NCI-H2081 (cell line): ENCODE results near the gene PPP1CB.
"Not testable (repeated sequence)": the region's sequence is repeated elsewhere in the genome, so short reads cannot be mapped to it uniquely, and the experiment has no call there.

Source experiments
- DNase-seq, 2 experiments: peaks; one replicate each; lab custom pipeline; 2025; lab: John Stamatoyannopoulos, UW

PPP1CB gene

DNA sequence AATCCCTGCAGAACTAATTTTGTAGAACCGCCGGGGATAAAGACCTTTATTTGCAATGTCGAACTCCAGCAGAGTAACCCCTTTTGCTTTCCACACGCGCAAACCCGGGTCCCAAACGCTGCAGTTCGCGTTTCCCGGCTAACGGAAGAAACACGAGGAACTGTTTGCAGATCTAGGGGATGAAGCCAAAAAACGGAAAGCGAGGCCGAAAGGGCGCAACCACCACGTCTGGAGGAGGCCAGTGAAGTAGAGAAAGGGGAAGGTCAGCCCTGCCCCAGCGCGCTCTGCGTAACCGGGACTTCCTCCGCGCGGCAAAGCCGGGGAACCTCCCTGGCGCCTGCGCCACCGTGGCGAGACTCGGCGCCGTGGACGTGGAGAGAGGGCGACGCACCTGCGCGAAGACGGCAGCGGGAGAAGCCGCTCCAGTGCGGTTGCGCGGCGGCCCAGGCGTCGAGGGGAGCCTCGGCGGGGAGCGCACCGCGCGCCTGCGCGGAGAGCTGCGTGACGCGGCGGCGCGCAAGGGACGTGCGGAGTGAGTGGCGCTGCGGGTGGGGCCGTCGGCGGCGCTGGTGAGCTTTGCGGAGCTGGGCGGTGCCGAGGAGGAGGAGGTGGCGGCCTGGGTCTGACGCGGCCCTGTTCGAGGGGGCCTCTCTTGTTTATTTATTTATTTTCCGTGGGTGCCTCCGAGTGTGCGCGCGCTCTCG is at the start of gene PPP1CB:
Gene PPP1CB (plus strand): TSS at position 579 of the 704 bp plus-strand sequence. CDS start 295 bp downstream, outside the sequence.
- peak; percentile 96 to 98 for DNase-seq

DNA sequence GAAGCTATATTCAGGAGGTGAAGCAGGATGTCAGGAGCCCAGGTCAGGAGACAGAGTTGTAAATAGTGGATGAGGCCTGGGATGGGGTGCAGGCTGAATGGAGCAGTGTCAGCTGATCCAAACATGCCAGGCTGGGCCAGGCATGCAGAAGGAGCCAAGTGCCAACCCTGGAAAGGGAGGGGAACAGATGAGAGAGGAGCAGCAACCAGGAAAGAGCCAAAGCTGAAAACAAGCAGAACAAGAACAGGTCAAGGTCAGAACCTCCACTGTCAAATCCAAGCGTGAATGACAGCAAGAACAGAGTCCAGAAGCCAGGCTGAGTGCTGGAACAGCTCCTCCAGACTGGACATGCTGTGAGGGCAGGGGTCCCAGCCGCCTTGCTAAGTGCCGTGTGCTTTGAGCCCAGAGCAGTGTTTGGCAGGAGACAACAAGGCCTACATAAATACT is 49.2 kb upstream of the PPP1CB start:
- DNase-seq, result no peak

DNA sequence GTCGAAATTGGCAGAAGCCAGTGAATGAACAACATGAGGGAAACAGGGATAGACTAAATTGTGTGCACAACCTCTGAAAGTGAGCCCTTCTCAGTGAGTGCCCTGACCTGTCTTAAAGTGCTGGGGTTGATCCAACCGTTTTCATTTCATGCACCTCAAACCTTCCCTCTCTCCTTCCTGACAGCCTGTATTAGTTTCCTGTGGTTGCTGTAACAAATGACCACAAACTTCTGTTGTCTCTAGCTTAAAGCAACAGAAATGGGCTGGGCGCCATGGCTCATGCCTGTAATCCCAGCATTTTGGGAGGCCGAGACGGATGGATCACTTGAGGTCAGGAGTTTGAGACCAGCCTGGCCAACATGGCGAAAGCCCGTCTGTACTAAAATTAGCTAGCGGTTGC is 48.8 kb upstream of the PPP1CB start:
- DNase-seq, result no peak

DNA sequence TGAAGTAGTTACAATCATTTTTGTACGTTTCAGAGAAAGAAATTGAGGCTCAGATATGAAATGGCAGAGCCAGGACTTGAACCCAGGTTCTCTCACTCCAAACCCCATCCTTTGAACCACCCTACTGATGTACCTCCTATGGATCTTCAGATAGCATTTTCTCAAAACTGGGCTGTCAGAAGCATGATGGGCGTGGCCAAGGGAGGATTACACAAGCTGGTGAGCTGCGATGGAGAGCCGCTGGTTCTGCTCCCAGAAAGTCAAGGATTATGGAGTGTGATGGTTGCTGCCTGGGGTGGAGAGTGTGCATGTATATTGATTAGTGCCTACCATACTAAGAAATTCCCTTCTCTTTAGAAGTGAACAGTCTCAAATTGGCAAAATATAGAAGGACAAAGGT is 47.0 kb upstream of the PPP1CB start:
- no peak for DNase-seq

DNA sequence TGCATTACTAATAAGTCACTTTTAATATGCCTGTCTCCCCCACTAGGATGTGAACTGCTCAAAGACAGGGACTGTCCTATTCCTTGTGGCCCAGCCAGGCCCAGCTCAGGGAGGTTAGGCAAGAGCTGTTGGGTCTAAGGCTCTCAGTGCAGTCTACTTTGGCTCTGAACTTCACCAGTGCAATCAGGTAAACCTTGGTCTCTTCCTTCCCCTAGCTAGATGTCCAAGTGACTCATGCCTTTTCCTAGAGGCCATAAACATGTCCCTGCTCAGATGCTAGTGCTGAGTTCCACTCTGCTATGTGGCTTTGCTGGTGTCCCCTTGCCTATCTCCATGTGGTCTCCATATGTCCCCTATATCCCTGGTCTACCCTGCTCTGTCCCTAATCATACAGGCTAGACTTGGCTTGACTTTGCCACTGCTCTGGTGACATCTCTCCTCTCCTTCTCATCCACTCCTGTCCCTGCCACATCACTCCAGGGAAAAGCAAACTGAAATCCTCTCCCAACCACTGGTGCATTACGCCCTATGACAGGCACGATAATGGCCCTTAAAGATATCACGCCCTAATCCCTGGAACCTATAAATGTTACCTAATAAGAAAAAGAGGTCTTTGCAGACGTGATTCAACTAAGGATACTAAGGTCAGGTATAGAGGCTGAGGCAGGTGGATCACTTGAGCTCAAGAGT is 45.7 kb upstream of the PPP1CB start:
- DNase-seq, result no peak

DNA sequence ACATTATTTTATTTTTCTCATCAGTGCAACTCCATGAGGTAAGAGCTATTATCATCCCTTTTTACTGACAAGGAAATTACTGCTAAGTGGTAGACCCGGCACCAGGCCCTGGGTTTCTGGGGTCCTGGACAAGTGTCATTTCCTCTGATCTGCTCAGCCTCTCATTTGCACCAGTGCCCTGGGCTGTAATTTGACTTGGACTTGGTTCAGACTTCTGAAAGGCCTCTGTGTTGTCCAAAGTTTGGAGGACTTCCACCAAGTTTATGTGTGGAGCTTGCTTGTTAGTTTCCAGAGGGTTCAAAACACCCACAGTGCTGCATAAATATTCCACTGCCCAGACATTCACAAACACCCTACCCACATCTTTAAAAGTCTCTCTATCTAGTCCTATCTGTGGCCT is 44.0 kb upstream of the PPP1CB start:
- DNase-seq, result no peak

DNA sequence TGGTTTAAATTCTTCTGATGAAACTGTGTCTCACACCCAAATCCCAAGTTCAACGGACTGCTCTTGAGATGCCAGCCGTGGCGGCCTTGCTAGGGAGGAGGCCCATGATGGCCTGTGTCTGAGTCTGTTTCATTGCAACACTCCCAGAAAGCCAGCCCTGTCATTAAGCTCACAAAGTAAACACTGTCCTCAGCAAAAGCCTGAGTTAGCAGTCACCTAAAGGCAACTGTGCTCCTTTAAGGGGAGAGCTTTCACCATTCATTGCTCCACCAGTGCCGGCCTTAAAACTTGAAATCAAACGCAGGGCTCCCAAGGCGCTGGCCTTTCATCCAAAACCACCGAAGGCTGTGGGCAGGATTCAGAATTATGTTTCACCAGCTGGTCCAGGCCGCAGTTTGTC is 42.5 kb upstream of the PPP1CB start:
- DNase-seq, result peak in 1 of 2 experiments; percentile 11

DNA sequence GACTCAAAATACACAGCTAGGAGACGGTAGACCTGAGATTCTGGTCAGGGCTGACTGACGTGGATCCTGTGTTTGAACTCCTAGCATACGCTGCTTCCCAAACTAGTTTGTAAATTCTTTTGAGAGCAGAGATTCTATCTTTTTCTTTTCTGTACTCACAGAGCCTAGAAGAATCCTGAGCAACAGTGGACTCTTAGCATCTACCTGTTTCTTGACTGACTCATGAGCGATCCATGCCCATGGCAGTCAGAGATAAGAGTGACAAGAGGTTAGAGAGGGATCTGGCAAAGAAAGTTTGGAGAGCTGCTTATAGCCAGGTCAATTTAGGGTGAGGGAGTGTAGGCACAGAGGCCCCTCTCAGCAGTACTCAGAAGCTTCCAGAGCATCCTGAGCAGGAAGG is 41.1 kb upstream of the PPP1CB start:
- DNase-seq, result no peak

DNA sequence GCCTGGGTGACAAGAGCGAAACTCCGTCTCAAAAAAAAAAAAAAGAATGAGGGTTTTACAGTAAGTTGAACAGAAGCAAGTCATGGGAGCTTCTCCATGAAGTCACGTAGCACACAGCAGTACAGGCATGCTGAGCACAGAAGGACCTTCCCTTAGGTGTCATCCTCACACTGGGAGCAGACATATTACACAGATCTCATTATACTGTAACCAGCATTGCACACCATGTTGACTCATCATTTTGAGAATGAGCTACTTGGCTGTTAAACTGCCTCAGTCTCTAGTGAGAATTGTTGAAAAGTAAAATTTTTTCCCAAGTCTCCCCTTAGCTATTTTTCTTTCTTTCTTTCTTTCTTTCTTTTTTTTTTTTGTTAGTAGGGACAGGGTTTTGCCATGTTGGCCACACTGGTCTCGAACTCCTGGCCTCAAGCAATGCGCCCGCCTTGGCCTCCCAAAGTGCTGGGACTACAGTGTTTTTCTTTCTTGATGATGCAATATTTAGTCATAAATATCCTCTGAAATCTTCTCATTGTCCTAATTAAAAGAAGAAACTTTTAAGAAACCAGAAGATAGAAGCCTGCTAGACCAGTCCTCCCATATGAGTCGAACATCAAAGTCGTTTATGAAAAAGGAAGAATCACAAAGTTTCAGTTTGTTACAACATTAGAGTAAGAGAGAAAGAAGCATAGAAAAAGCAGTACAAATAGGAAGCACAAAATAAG is 37.9 kb upstream of the PPP1CB start:
- no peak for DNase-seq

DNA sequence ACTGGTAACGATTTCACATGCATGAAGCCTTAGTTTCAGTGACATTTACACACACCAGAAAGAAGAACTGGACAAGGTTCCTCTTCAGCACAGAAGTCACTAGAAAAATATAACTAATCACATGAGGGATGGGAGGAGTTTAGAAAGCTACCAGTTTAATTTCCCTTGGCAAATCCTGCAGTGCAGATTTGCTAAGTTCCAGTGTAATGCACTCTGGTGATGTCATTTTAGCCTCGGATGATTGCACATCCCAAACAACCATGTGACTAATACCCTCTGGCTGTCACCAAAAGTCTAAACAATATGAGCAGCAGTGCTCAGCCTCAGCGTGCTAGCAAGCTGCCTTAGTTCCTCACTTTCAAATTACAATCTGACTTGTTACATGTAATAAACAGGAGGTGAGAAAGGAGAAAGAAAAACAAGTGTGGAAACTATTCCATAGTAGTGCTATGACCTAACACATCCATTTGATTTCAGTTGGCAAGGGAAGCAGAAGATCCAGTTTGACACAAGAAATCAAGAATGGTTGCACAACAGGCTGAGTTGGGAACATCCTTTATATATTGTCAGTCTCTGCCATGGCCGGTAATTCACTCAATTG is 35.3 kb upstream of the PPP1CB start:
- DNase-seq, result peak; percentile 7 to 70

DNA sequence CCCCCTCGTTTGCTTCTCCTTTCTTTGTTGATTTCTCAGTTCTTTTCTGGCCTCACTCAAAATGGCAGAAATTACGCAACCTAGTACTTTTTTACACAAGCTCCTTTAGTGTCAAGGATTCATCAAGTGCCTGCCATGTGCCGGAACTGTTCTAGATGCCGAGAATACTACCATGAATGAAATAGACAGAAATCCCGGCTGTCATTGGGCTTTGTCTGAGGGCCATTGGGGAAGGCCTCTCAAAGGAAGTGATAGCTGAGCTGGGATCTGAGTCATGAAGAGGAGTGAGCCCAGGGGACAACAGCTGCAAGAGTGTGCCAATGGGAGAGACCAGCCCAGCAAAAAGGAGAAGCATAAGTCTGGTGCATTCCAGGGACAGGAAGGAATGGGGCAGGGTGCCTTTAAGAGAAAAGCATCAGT is 34.3 kb upstream of the PPP1CB start:
- no peak for DNase-seq

DNA sequence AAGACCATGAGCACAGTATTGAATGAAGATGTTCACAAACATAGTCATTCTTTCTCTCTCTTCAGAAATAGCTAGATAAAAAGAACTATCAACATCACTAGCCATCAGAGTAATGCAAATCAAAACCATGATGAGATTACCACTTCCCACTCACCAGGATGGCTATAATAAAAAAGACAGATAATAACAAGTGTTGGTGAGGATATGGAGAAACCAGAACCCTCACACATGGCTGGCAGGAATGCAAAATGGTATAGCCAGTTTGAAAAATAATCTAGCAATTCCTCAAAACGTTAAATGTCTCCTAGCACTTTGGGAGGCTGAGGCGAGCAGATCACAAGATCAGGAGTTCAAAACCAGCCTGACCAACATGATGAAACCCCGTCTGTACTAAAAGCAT is 31.3 kb upstream of the PPP1CB start:
- no peak for DNase-seq

DNA sequence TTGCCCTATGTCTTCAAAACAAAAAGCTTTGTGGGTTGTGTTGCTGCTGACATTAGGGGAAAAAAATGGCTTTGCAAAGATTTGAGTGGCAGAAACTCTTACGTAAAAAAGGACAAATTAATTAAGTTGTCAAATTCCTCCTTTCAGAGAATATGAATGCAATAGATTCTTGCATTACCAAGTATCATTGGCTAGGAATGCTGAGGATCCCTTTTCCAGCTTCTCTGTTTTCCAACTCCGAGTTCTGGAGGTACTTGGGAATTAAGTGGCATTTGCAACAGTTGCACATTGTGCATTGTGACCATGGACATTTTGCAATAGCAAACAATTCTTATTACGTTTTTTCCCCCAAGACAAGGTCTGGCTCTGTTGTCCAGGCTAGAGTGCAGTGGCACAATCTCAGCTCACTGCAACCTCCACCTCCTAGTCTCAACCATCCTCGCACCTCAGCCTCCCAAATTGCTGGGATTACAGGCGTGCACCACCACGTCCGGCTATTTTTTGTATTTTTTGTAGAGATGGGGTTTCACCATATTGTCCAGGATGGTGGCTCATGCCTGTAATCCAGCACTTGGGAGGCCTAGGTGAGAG is 29.9 kb upstream of the PPP1CB start:
- DNase-seq, result no peak

DNA sequence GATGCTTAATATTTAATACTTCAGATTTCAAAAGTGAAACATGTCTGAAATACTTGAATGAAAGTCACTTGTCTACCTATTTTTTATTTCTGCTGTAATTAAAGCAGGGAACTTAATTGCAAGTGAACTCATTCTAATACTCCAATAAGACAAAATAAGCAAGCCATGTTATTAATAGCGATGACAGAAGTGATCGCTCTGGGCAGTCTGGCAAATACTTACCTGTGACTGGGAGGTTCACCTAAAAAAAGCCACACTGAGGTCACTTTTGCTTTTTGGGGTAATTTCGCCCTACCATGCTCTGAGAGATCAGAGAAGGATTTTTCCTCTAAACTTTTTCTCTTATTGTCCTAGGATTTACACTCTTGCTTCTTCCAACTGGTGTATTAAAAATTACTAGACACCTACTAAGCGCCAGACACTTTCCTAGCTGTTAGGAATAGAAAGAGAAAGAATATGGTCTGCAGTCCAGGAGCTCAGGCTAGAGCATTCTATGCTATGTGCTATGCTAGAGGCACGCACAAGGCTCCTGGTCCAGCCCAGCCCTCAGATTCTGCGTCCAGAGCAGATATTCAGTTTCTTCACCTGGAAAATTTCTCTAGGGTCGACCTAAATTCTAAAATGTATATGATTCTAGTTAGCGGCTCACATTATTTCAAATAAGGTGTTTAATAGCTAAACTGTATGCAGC is 26.5 kb upstream of the PPP1CB start:
- no peak for DNase-seq

DNA sequence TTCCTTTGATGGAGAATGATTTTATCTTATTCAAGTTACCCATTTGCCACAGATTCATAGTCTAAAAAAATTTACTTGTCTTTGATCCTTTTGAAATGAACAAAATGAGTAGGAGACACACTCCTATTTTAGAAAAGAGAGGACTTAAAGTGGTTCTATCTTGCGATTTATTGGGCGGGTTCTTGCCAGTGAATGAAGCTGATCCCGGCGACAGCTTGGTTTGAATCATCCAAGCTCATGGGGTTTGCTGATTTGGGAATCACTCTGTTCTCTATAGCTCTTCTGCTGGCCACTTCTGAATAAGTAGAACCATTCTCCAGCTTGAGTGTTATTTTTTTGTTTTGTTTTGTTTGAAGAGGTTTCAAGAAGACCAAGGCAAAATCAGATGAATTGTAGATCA is 25.5 kb upstream of the PPP1CB start:
- no peak for DNase-seq

DNA sequence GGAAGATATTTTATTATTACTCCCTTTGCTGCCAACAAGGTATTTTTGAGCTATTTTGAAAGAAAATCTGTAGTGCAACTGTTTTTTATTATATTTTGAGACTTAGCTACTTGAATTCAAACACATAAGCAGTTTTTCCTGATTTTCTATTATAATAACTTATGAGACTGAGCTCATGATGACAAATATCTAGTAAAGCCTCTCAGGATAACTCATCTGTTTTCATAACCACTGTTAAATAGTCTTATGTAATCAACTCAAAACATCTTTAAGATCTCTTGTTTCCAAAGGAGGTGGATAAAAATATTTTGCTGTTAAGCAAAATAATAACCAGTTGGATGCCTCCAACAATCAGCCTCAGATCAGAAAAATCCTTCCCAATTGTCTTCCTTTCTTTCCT is 21.9 kb upstream of the PPP1CB start:
- DNase-seq, result no peak

DNA sequence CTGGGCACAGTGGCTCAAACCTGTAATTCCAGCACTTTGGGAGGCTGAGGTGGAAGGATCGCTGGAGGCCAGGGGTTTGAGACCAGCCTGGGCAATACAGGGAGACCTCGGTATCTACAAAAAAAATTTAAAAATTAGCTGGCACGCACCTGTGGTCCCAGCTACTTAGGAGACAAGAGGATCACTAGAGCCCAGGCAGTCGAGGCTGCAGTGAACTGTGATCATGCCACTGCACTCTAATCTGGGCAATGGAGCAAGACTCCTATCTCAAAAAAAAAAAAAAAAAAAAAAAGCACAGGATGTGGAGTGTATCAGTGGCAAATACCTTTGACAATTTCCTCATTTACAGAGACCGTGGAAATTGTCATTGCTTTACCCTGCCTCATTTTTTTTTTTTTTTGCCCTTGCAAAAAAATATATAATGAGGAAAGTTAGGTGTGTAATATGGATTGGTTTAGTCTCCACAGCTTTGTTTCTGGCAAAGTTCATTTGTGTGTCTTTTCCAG is 20.9 kb upstream of the PPP1CB start:
- no peak for DNase-seq

DNA sequence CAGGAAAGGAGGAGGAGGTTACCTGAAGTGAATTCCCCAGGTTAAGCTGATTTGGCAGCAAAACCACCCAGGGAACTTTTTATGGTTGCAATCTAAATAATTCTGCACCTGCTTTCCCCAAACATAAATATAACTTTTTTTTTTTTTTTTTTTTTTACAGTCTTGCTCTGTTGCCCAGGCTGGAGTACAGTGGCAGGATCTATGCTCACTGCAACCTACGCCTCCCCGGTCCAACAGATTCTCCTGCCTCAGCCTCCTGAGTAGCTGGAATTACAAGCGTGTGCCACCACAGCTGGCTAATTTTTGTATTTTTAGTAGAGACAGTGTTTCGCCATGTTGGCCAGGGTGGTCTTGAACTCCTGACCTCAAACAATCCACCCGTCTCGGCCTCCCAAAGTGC is 16.1 kb upstream of the PPP1CB start:
- DNase-seq, result no peak

DNA sequence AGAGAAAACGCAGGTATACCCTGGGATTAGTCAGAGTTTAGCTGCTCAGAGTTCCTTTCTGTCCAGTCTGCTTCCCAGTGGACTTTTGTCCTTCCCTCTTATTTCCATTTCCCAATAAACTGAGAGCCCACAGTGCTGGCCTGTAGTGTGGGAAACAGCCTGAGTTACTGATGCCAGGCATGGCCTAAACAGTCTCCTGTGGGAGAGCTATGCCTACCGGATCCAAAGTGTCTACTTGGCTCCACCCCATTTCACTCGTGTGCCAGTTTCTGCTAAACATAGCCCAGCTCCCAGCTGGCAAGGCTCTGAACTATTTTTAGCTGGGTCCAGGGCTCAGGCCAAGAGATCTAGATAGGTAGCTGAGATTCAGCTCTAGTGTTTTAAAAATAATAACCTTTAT is 15.6 kb upstream of the PPP1CB start:
- DNase-seq, result peak in 1 of 2 experiments; percentile 54

DNA sequence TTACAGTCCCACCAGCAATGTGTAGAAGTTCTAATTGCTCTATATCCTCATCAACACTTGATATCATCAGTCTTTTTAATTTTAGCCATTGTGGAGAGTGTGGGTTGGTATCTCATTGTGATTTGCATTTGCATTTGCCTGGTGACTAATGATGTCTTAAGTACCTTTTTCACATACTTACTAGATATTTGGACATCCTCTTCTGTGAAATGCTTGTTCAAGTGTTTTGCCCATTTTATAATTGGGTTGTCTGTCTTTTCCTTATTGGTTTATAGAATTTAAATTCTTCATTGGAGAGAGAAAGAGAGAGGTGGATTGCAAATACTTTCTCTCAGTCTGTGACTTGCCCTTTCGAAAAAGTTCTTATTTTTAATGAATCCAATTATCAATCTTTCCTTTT is 14.0 kb upstream of the PPP1CB start:
- no peak for DNase-seq

DNA sequence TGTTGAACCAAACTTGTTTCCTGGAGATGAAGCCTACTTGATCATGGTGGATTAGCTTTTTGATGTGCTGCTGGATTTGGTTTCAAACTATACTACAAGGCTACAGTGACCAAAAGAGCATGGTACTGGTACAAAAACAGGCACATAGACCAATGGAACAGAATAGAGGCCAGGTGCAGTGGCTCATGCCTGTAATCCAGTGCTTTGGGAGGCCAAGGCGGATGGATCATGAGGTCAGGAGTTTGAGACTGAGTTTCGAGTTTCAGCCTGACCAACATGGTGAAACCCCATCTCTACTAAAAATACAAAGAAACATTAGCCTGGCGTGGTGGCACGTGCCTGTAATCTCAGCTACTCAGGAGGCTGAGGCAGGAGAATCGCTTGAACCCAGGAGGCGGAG is 9.0 kb upstream of the PPP1CB start:
- not testable (repeated sequence) for DNase-seq
